IMR-90 (cell line): Measurements from ENCODE around the gene GKN2. TPM values are rescaled to one million over a fixed set of nuclear protein-coding genes. Genes with fewer than 3 reads are reported as not detected.

Experiments
- ATAC-seq: fragments of 200-7000 bp; cut with Tn5 transposase; 2 replicates; pipeline ENCODE4 v1.9.1; 2020; ENCODE audit warnings: low read depth, mild to moderate bottlenecking, moderate library complexity
- BruUV-seq: library from RNA; stranded (reverse); fragments of 400-500 nt; replicated peaks from 2 replicates; lab custom pipeline; 2021; lab: Mats Ljungman, UMichigan
- CTCF ChIA-PET: fragments of 300-600 bp; formaldehyde crosslinking; extraction: SDS; loops from one replicate; lab custom pipeline; 2021; ENCODE audit warnings: antibody characterized with exemption; lab: Yijun Ruan, JAX
- POLR2A ChIA-PET: fragments of 300-600 bp; sonication (Branson Sonifier 250); formaldehyde crosslinking; loops from one replicate; lab custom pipeline; 2022; ENCODE audit warnings: antibody characterized with exemption; ENCODE audit not compliant: unreplicated experiment; lab: Charles Lee
- DNase-seq: peaks from one replicate; pipeline ENCODE4 v3.0.0; 2013
- H2AFZ ChIP-seq: replicated peaks from 2 replicates; pipeline ENCODE3; 2013; ENCODE audit warnings: low read length, mild to moderate bottlenecking; ENCODE audit not compliant: poor library complexity
- H2AK5ac ChIP-seq: 2 replicates; pipeline ENCODE4 v1.6.1; 2013; ENCODE audit warnings: low read depth, low read length, inconsistent platforms
- H2AK9ac ChIP-seq: replicated peaks from 2 replicates; pipeline ENCODE3; 2013; ENCODE audit warnings: mild to moderate bottlenecking, low read depth, low read length, moderate library complexity; ENCODE audit not compliant: poor library complexity
- H2BK120ac ChIP-seq: 2 replicates; pipeline ENCODE4 v1.6.1; 2013; ENCODE audit warnings: low read depth, low read length, inconsistent platforms
- H2BK15ac ChIP-seq: 3 replicates; pipeline ENCODE4 v1.6.1; 2013; ENCODE audit warnings: low read depth, low read length, inconsistent platforms
- H2BK20ac ChIP-seq: 2 replicates; pipeline ENCODE4 v1.6.1; 2013; ENCODE audit warnings: low read depth, mild to moderate bottlenecking, inconsistent platforms, low read length, moderate library complexity
- H2BK5ac ChIP-seq: 2 replicates; pipeline ENCODE4 v1.6.1; 2013; ENCODE audit warnings: mild to moderate bottlenecking, low read depth, low read length, inconsistent platforms; ENCODE audit not compliant: poor library complexity, severe bottlenecking
- H3K14ac ChIP-seq: replicated peaks from 2 replicates; pipeline ENCODE4 v1.6.1; 2013; ENCODE audit warnings: low read depth, low read length, inconsistent platforms
- H3K18ac ChIP-seq: 2 replicates; pipeline ENCODE4 v1.6.1; 2013; ENCODE audit warnings: low read depth, low read length, control low read depth
- H3K23ac ChIP-seq: 2 replicates; pipeline ENCODE4 v1.6.1; 2013; ENCODE audit warnings: low read depth, low read length, inconsistent platforms
- H3K27ac ChIP-seq: 2 replicates; pipeline ENCODE4 v1.5.1; 2013; ENCODE audit warnings: mild to moderate bottlenecking, control low read depth, low read length; ENCODE audit not compliant: insufficient read depth
- H3K27me3 ChIP-seq: 2 replicates; pipeline ENCODE4 v1.6.1; 2013; ENCODE audit warnings: low read length; ENCODE audit not compliant: control insufficient read depth, insufficient read depth
- H3K36me3 ChIP-seq: 2 replicates; pipeline ENCODE4 v1.6.1; 2013; ENCODE audit warnings: low read length, mixed read lengths; ENCODE audit not compliant: control insufficient read depth, insufficient read depth
- H3K4ac ChIP-seq: 2 replicates; pipeline ENCODE4 v1.6.1; 2013; ENCODE audit warnings: low read depth, low read length, inconsistent platforms
- H3K4me1 ChIP-seq: 2 replicates; pipeline ENCODE4 v1.6.1; 2013; ENCODE audit warnings: low read length, mixed read lengths; ENCODE audit not compliant: control insufficient read depth, insufficient read depth
- H3K4me2 ChIP-seq: 2 replicates; pipeline ENCODE4 v1.6.1; 2013; ENCODE audit warnings: low read depth, mild to moderate bottlenecking, control low read depth, low read length, moderate library complexity
- H3K4me3 ChIP-seq: 2 replicates; pipeline ENCODE4 v1.5.1; 2013; ENCODE audit warnings: low read depth, mild to moderate bottlenecking, control low read depth, low read length, moderate library complexity; ENCODE audit not compliant: insufficient read depth
- H3K56ac ChIP-seq: 2 replicates; pipeline ENCODE4 v1.6.1; 2013; ENCODE audit warnings: low read length, inconsistent platforms; ENCODE audit not compliant: insufficient read depth; ENCODE audit errors: extremely low read depth
- H3K79me1 ChIP-seq, 2 experiments: 2 replicates each; pipeline ENCODE4 v1.6.1; 2013; ENCODE audit warnings: low read length in 2 of 2, inconsistent platforms in 1 of 2, low read depth in 1 of 2
- H3K9ac ChIP-seq: 2 replicates; pipeline ENCODE4 v1.6.1; 2013; ENCODE audit warnings: low read depth, low read length, control low read depth
- H3K9me1 ChIP-seq: 2 replicates; pipeline ENCODE4 v1.6.1; 2013; ENCODE audit warnings: low read length, inconsistent platforms; ENCODE audit not compliant: insufficient read depth
- H3K9me3 ChIP-seq: 2 replicates; pipeline ENCODE4 v1.6.1; 2013; ENCODE audit warnings: low read length; ENCODE audit not compliant: control insufficient read depth, insufficient read depth
- H4K20me1 ChIP-seq: 2 replicates; pipeline ENCODE4 v1.6.1; 2013; ENCODE audit warnings: low read length, inconsistent platforms; ENCODE audit not compliant: insufficient read depth
- H4K5ac ChIP-seq: 2 replicates; pipeline ENCODE4 v1.6.1; 2013; ENCODE audit warnings: mild to moderate bottlenecking, low read depth, low read length, control low read depth
- H4K8ac ChIP-seq, 2 experiments: 2 replicates each; pipeline ENCODE4 v1.6.1; 2013; ENCODE audit warnings: low read depth in 2 of 2, low read length in 2 of 2, control low read depth in 1 of 2, inconsistent platforms in 1 of 2
- H4K91ac ChIP-seq: 2 replicates; pipeline ENCODE4 v1.6.1; 2013; ENCODE audit warnings: low read depth, low read length, inconsistent platforms; ENCODE audit not compliant: insufficient read depth
- BHLHE40 ChIP-seq: fragments of 150-350 bp; IDR thresholded peaks from 2 replicates; pipeline ENCODE4 v1.6.1; 2016; ENCODE audit warnings: mild to moderate bottlenecking, low read depth, low read length
- CHD1 ChIP-seq: IDR thresholded peaks from 2 replicates; pipeline ENCODE4 v1.6.1; 2012; ENCODE audit warnings: low read depth, low read length, improper control_type of control experiment
- FOS ChIP-seq: fragments of 150-350 bp; IDR thresholded peaks from 2 replicates; pipeline ENCODE4 v1.6.1; 2016; ENCODE audit warnings: low read depth, low read length
- NFE2L2 ChIP-seq: fragments of 150-350 bp; IDR thresholded peaks from 2 replicates; pipeline ENCODE4 v1.6.1; 2016; ENCODE audit warnings: low read depth, mild to moderate bottlenecking, low read length
- POLR2A ChIP-seq: IDR thresholded peaks from 2 replicates; pipeline ENCODE4 v1.6.1; 2012; ENCODE audit warnings: mild to moderate bottlenecking, low read depth, low read length
- RAD21 ChIP-seq: IDR thresholded peaks from 2 replicates; pipeline ENCODE4 v1.6.1; 2012; ENCODE audit warnings: low read length, improper control_type of control experiment
- RCOR1 ChIP-seq: IDR thresholded peaks from 2 replicates; pipeline ENCODE4 v1.6.1; 2012; ENCODE audit warnings: mild to moderate bottlenecking, low read length, improper control_type of control experiment; ENCODE audit not compliant: insufficient replicate concordance
- WGBS, 2 experiments: methylation state at CpG; one replicate each; pipeline versions ENCODE4 v1.1.5 to v1.1.7; 2013; ENCODE audit warnings: missing lambda C conversion rate in 2 of 2; ENCODE audit not compliant: insufficient read length in 1 of 2; ENCODE audit errors: extremely low coverage in 2 of 2; 5-methylcytosine and 5-hydroxymethylcytosine counted together
- dilution Hi-C: fragments of 300-500 bp; cut with HindIII; formaldehyde crosslinking; loops from one replicate; pipeline ENCODE4 v1.14.3; 2018; ENCODE audit warnings: low sequenced_read_pairs; ENCODE audit not compliant: unreplicated experiment
- in situ Hi-C: fragments of 300-500 bp; cut with MboI; formaldehyde crosslinking; loops from 3 replicates; pipeline ENCODE4 v1.14.3; 2019; ENCODE audit warnings: low sequenced_read_pairs, inconsistent platforms, mixed read lengths
- intact Hi-C: fragments of 100-400 bp; cut with micrococcal nuclease; formaldehyde crosslinking; loops from 2 replicates; pipeline ENCODE4 v1.10.0; 2022
- polyA plus RNA-seq, 3 experiments: library from polyadenylated mRNA; depleted of rRNA; stranded (reverse); fragments of >200 nt; gene quantifications; 2 replicates each; pipeline ENCODE4 v1.2.3, GENCODE V29; 2012; ENCODE audit warnings: low replicate concordance in 1 of 3
- total RNA-seq: library from RNA; depleted of rRNA; stranded (reverse); fragments of >200 nt; gene quantifications from 2 replicates; pipeline ENCODE4 v1.2.3, GENCODE V29; 2012
- TF ChIP-seq, protein P1 (sequence below): fragments of 150-350 bp; IDR thresholded peaks from 2 replicates; pipeline ENCODE4 v1.6.1; 2017; ENCODE audit warnings: mild to moderate bottlenecking, antibody characterized with exemption, low read length, low read depth

Gene GKN2
- total and polyA plus RNA-seq, 2 of the 4 experiments (the other 2 are of a cell fraction) = not detected

DNA sequence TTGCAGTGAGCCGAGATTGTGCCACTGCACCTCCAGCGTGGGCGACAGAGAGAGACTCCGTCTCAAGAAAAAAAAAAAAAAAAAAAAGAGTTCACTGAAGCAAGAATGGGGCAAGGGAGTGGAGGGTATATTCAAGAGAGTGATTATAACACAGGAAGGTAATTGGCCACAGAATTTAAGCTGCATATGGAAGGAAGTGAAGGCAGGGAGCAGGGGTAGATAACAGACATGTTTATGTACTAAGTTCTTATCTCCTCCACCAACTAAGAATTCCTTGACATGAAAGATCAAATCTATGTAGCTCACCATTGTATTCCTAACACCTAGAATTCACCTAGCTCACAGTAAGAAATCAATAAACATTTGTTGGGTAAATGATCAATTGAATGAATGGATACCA, 37.3 kb downstream of the GKN2 start:
- Histone ChIP-seq H3K4me1 (no peaks in the 10 kb centered on the region), H3K9me1 (no peaks in the 10 kb centered on the region), H4K5ac (no peak overlapping the region), H2AK5ac (no peak overlapping the region), H2AK9ac (no peak overlapping the region), H3K23ac (no peak overlapping the region), H2BK5ac (no peak overlapping the region), H4K91ac (no peak overlapping the region), H3K27me3 (no peaks in the 10 kb centered on the region), H3K9me3 (no peaks in the 10 kb centered on the region; the same call in 1 of the 2 replicates), H2BK15ac (no peak overlapping the region), H3K14ac (no peak overlapping the region), H3K4ac (no peak overlapping the region), H3K9ac (no peak overlapping the region), H2BK120ac (no peak overlapping the region), H4K20me1 (no peaks in the 10 kb centered on the region), H3K56ac (no peak overlapping the region), H3K4me3 (no peak overlapping the region), H3K4me2 (no peak overlapping the region), H3K27ac (no peak overlapping the region), H2AFZ (no peak overlapping the region), H2BK20ac (no peak overlapping the region), H4K8ac (no peak overlapping the region), H3K18ac (no peak overlapping the region), H3K36me3 (no peaks in the 10 kb centered on the region), H3K79me1 (no peaks in the 10 kb centered on the region)
- intact Hi-C loops (no loop called here), in situ Hi-C loops (loop anchor here (5.0 kb wide), 1 partner anchor 208 kb away; no protein-coding TSS in a partner anchor), dilution Hi-C loops (no loop called here)
- POLR2A ChIA-PET = interaction anchor here (0.6 kb wide), 1 partner anchor 558 kb away, joined by 3 read pairs; no protein-coding TSS in a partner anchor
- no peak for DNase-seq
- CTCF ChIA-PET = interaction anchor here (1.6 kb wide), 1 partner anchor 10 kb away, joined by 5 read pairs; no protein-coding TSS in a partner anchor
- no TSS peak for BruUV-seq
- WGBS, 2 experiments = 100% methylated on average over 4 of the region's 4 CpGs; no CpG with 5 or more reads in 1 of the 2 experiments
- ATAC-seq = no peak
- TF ChIP-seq POLR2A = no peak
- TF ChIP-seq BHLHE40 = no peak
- TF ChIP-seq RAD21 = no peak
- no peak for TF ChIP-seq NFE2L2
- TF ChIP-seq RCOR1 = no peak
- TF ChIP-seq CHD1 = no peak
- TF ChIP-seq, protein P1, sequence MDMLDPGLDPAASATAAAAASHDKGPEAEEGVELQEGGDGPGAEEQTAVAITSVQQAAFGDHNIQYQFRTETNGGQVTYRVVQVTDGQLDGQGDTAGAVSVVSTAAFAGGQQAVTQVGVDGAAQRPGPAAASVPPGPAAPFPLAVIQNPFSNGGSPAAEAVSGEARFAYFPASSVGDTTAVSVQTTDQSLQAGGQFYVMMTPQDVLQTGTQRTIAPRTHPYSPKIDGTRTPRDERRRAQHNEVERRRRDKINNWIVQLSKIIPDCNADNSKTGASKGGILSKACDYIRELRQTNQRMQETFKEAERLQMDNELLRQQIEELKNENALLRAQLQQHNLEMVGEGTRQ = no peak
- no peak for TF ChIP-seq FOS
